Fibroblast of the aortic adventitia (primary cell): ENCODE results near the gene SBF2. TPM values are rescaled to one million over a fixed set of nuclear protein-coding genes. Genes with fewer than 3 reads are reported as not detected.

Experiments used
- DNase-seq: peaks from one replicate; pipeline ENCODE4 v3.0.0-alpha.2; 2010; ENCODE audit warnings: low read depth
- H3K4me3 ChIP-seq: 2 replicates; pipeline ENCODE4 v1.5.1; 2011; ENCODE audit warnings: low read depth, mild to moderate bottlenecking, control low read depth, low read length, moderate library complexity
- total RNA-seq: library from RNA; depleted of rRNA; stranded (reverse); fragments of >200 nt; gene quantifications from 2 replicates; pipeline ENCODE4 v1.2.3, GENCODE V29; 2012; ENCODE audit warnings: low replicate concordance
- TF ChIP-seq, protein P1 (sequence below): IDR thresholded peaks from 2 replicates; pipeline ENCODE4 v1.5.1; 2011; ENCODE audit warnings: mild to moderate bottlenecking, low read length, control low read depth, inconsistent platforms; ENCODE audit not compliant: insufficient read depth

The SBF2 gene
- total RNA-seq, 1 donor = 65.3 TPM

GRCh38 chr11:10017911-10018310, 276.1 kb downstream of the SBF2 start:
- TF ChIP-seq, protein P1, sequence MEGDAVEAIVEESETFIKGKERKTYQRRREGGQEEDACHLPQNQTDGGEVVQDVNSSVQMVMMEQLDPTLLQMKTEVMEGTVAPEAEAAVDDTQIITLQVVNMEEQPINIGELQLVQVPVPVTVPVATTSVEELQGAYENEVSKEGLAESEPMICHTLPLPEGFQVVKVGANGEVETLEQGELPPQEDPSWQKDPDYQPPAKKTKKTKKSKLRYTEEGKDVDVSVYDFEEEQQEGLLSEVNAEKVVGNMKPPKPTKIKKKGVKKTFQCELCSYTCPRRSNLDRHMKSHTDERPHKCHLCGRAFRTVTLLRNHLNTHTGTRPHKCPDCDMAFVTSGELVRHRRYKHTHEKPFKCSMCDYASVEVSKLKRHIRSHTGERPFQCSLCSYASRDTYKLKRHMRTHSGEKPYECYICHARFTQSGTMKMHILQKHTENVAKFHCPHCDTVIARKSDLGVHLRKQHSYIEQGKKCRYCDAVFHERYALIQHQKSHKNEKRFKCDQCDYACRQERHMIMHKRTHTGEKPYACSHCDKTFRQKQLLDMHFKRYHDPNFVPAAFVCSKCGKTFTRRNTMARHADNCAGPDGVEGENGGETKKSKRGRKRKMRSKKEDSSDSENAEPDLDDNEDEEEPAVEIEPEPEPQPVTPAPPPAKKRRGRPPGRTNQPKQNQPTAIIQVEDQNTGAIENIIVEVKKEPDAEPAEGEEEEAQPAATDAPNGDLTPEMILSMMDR = no peak
- DNase-seq = no peak
- no peak overlapping the region for H3K4me3 ChIP-seq

- TF ChIP-seq, protein P1 = no peak
- no peak overlapping the region for H3K4me3 ChIP-seq
- no peak for DNase-seq
Observed at GRCh38 chr11:10017050-10017449, 277.0 kb downstream of the SBF2 start.

GRCh38 chr11:10012068-10012467, 282.0 kb downstream of the SBF2 start:
- TF ChIP-seq, protein P1 = no peak
- H3K4me3 ChIP-seq = no peak overlapping the region
- DNase-seq = no peak

DNA sequence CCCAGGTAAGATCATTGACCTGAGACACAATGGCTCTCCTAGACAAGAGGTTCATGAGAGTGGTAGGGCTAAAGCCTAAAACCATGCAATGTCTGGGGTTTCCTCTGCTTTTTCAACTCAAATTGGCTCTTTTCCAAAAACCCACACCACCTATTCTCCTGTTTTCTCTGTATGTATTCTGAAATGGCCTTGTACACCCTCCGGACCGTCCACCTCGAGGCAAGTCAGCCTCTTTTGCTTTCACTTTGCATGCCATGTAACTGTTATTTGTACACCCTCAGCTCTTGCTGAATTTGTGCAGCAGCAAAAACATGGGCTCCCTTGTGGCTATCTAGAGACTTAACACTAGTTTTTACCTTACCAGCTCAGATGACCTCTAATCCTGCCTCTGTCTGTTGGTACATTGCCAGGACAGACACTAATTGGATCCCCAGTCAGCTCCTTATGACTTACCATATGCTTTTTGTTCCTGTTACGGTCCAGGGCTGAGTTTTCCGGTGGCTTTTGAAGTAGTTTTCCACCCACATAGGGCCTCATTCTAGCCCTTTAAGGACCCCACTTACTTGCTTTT, 288.0 kb downstream of the SBF2 start:
- TF ChIP-seq, protein P1 = no peak
- no peak for DNase-seq
- H3K4me3 ChIP-seq = no peak overlapping the region

DNA sequence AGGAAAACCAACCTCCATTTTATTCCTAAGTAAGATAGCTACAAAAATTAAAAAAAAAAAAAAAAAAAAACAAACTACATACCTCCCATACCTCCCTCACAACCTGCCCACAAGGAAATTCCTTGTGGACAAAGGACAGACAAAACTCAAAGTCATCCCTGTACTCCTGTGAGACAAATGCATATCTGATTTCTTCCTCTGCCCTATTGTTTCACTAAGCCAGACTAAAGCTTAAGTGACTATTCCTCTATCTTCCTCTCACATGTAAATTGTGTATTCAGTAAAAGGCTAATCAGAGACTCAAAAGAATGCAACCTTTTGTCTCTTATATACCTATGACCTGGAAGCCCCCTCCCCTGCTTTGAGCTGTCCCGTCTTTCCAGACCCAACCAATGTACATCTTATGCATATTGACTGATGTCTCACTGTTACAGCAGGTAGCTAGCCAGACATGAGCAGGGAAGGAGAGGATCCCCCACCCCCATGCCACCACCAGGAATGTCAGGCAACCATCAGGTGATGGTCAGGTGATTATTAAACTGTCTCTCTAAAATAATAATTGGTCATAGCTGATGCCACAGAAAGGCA, 289.4 kb downstream of the SBF2 start:
- TF ChIP-seq, protein P1 = no peak
- DNase-seq = no peak
- H3K4me3 ChIP-seq = no peak overlapping the region

DNA sequence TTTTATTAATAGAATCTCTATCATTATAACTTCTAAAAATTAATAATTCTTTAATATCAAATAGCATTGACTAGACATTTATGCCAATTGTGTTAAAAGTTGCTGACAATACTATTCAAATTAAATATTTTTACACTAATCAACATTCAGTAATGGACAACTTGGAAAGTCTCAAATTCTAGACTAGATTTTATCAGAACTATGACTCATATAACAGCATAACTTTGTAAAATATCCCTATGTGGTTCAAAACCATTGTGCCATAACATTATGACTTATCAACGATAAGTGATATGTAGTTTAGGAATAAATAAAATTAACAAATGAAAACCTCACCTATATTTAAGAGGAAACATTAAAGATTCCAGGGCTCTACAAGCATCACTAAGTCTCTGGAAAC, 291.8 kb downstream of the SBF2 start:
- no peak overlapping the region for H3K4me3 ChIP-seq
- DNase-seq = peak; percentile 20
- TF ChIP-seq, protein P1 = no peak

DNA sequence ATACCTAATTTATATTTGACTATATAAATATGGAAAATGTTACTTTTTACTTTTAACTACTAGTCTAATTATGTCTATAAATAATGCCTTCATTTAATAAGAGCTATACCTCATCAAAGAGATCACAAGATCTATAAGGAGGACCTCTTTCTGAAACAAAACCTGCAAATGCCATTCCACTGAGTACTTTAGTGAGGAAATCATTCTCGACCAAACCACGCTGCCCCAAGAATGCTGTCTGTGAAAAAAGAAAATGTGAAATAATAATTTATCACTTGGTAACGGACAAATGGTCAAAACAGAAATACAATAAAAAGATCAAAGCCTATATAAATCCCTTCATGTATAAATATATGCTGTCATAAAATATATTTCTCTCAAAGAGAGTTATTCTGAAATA, 301.7 kb downstream of the SBF2 start:
- DNase-seq = no peak
- TF ChIP-seq, protein P1 = no peak
- no peak overlapping the region for H3K4me3 ChIP-seq
